ENCODE measurements around the gene GNAQ. TPM values are rescaled to one million over a fixed set of nuclear protein-coding genes. Genes with fewer than 3 reads are reported as not detected.

GNAQ gene
- total and polyA plus RNA-seq, 2 of the 4 experiments (the other 2 are of a cell fraction): 23.1 to 50.7 TPM

- CTCF ChIA-PET: interaction anchor here (0.9 to 1.3 kb wide), 2 partner anchors 288 to 312 kb away, joined by 3 to 4 read pairs; no protein-coding TSS in a partner anchor
- intact Hi-C loops (cut with micrococcal nuclease): loop anchor here (10.0 kb wide), 1 partner anchor 160 kb away; no protein-coding TSS in a partner anchor
- no CpG with 5 or more reads among the region's 6 CpGs for WGBS, 2 experiments (ENCODE audit: extremely low coverage in 2 of 2, insufficient read length in 1 of 2)
Measured at GRCh38 chr9:77744841-77745430, 286.7 kb downstream of the GNAQ start.

More at GRCh38 chr9:77744841-77745430, 286.7 kb downstream of the GNAQ start:
- BruUV-seq (replicated peaks): no TSS peak
- peak overlapping the region; percentile 68 for H3K23ac ChIP-seq (ENCODE audit: low read depth, low read length)
- H2AK5ac ChIP-seq (ENCODE audit: low read depth, low read length): peak overlapping the region; percentile 28
- H4K91ac ChIP-seq (ENCODE audit: insufficient read depth, low read depth, low read length): peak overlapping the region; percentile 69
- peak overlapping the region; percentile 74; the same call in 1 of the 2 replicates for H3K27ac ChIP-seq (ENCODE audit: insufficient read depth, low read length)
- no peak overlapping the region for H3K4me2 ChIP-seq (ENCODE audit: low read depth, low read length)
- peak overlapping the region; percentile 58; the same call in 1 of the 2 replicates for H3K18ac ChIP-seq (ENCODE audit: low read depth, low read length)
- H3K4me3 ChIP-seq (ENCODE audit: insufficient read depth, low read depth, low read length): no peak overlapping the region
- H3K36me3 ChIP-seq (ENCODE audit: control insufficient read depth, insufficient read depth, low read length): no peaks in the 10 kb centered on the region
- no peak overlapping the region for H2AFZ ChIP-seq (replicated peaks; ENCODE audit: low read length, poor library complexity)
- H4K5ac ChIP-seq (ENCODE audit: low read depth, low read length): peak overlapping the region; percentile 15; the same call in 1 of the 2 replicates
- no peaks in the 10 kb centered on the region for H4K20me1 ChIP-seq (ENCODE audit: insufficient read depth, low read length)
- peaks cover 7% of the 10 kb centered on the region for H3K9me1 ChIP-seq (ENCODE audit: insufficient read depth, low read length)
- H3K4me1 ChIP-seq (ENCODE audit: control insufficient read depth, insufficient read depth, low read length): peaks cover 10% of the 10 kb centered on the region
- H4K8ac ChIP-seq (ENCODE audit: low read depth in 2 of 2, low read length in 2 of 2): peak overlapping the region; percentile 57 to 83; a peak in 3 of 4 replicates
- in situ Hi-C loops (cut with MboI; ENCODE audit: low sequenced_read_pairs): loop anchor here (5.0 kb wide), 1 partner anchor 308 kb away; no protein-coding TSS in a partner anchor
- H3K56ac ChIP-seq (ENCODE audit: extremely low read depth, insufficient read depth, low read length): no peak overlapping the region
- H2BK15ac ChIP-seq (ENCODE audit: low read depth, low read length): peak overlapping the region; percentile 50; the same call in 2 of the 3 replicates
- H2BK5ac ChIP-seq (ENCODE audit: low read depth, low read length, poor library complexity, severe bottlenecking): peak overlapping the region; percentile 35
- TF ChIP-seq ELK1 (IDR thresholded peaks at IDR 0.05; ENCODE audit: borderline replicate concordance, low read depth, low read length): no peak
- H3K9ac ChIP-seq (ENCODE audit: low read depth, low read length): no peak overlapping the region
- peaks cover 6 to 10% of the 10 kb centered on the region in 2 experiments; a peak in 3 of 4 replicates for H3K79me1 ChIP-seq (ENCODE audit: low read depth in 1 of 2, low read length in 2 of 2)
- DNase-seq (no peak), ATAC-seq (ENCODE audit: low read depth) (peak; percentile 10; the same call in 1 of the 2 replicates)
- peak overlapping the region; percentile 57 for H2BK120ac ChIP-seq (ENCODE audit: low read depth, low read length)
- no peaks in the 10 kb centered on the region for H3K27me3 ChIP-seq (ENCODE audit: control insufficient read depth, insufficient read depth, low read length)
- no peaks in the 10 kb centered on the region for H3K9me3 ChIP-seq (ENCODE audit: control insufficient read depth, insufficient read depth, low read length)
- peak overlapping the region; percentile 79; the same call in 1 of the 2 replicates for H2BK20ac ChIP-seq (ENCODE audit: low read depth, low read length)
- H3K14ac ChIP-seq (replicated peaks; ENCODE audit: low read depth, low read length): 0 out of 2 replicates have a peak overlapping the region, but pooled peaks have one; percentile 69
- no peak overlapping the region for H2AK9ac ChIP-seq (replicated peaks; ENCODE audit: low read depth, low read length, poor library complexity)
- dilution Hi-C loops (cut with HindIII; ENCODE audit: low sequenced_read_pairs, unreplicated experiment): no loop called here
- POLR2A ChIA-PET (ENCODE audit: unreplicated experiment): no interaction called here
- peak overlapping the region; percentile 82 for H3K4ac ChIP-seq (ENCODE audit: low read depth, low read length)

Measured in IMR-90 (cell line).